GM23338 (cell line): ENCODE data around the gene UQCC3. TPM values are rescaled to one million over a fixed set of nuclear protein-coding genes. Genes with fewer than 3 reads are reported as not detected.

ENCODE experiments used
- ATAC-seq: fragments of 200-7000 bp; cut with Tn5 transposase; 3 replicates; pipeline ENCODE4 v1.9.1; 2020
- DNase-seq: peaks from one replicate; pipeline ENCODE4 v3.0.0-alpha.2; 2015; ENCODE audit warnings: low spot score
- H2AFZ ChIP-seq: fragments of 200-600 bp; sonication (generic); 2 replicates; pipeline ENCODE4 v1.8.0; 2016; ENCODE audit warnings: antibody characterized with exemption, mild to moderate bottlenecking, moderate library complexity
- H3F3A ChIP-seq: fragments of 200-600 bp; sonication (generic); replicated peaks from 2 replicates; pipeline ENCODE4 v1.8.0; 2017; ENCODE audit warnings: antibody characterized with exemption, mixed run types, low read depth
- H3K27ac ChIP-seq: fragments of 200-600 bp; sonication (generic); 2 replicates; pipeline ENCODE4 v1.6.1; 2016; ENCODE audit warnings: low read depth
- H3K27me3 ChIP-seq: fragments of 200-600 bp; sonication (generic); 2 replicates; pipeline ENCODE4 v1.8.0; 2016; ENCODE audit warnings: mild to moderate bottlenecking, mixed run types, moderate library complexity; ENCODE audit not compliant: insufficient read depth
- H3K36me3 ChIP-seq: fragments of 200-600 bp; sonication (generic); 2 replicates; pipeline ENCODE4 v1.8.0; 2016; ENCODE audit warnings: mild to moderate bottlenecking; ENCODE audit not compliant: insufficient read depth
- H3K4me1 ChIP-seq: fragments of 200-600 bp; sonication (generic); 2 replicates; pipeline ENCODE4 v1.8.0; 2016; ENCODE audit warnings: mild to moderate bottlenecking, moderate library complexity; ENCODE audit not compliant: insufficient read depth
- H3K4me2 ChIP-seq: fragments of 200-600 bp; sonication (generic); 2 replicates; pipeline ENCODE4 v1.7.1; 2017; ENCODE audit warnings: mixed run types
- H3K4me3 ChIP-seq: fragments of 200-600 bp; sonication (generic); 2 replicates; pipeline ENCODE4 v1.6.1; 2016; ENCODE audit warnings: mixed run types
- H3K79me2 ChIP-seq: fragments of 200-600 bp; sonication (generic); replicated peaks from 2 replicates; pipeline ENCODE4 v1.8.0; 2017; ENCODE audit warnings: mild to moderate bottlenecking; ENCODE audit not compliant: insufficient read depth
- H3K9me2 ChIP-seq: fragments of 200-600 bp; sonication (generic); 2 replicates; pipeline ENCODE4 v1.8.0; 2017; ENCODE audit not compliant: insufficient read depth
- H4K20me1 ChIP-seq: fragments of 200-600 bp; sonication (generic); replicated peaks from 2 replicates; pipeline ENCODE4 v1.8.0; 2017; ENCODE audit warnings: mild to moderate bottlenecking; ENCODE audit not compliant: insufficient read depth
- H3K27ac Mint-ChIP-seq: 2 replicates; pipeline ENCODE4 v1.8.0; 2020; ENCODE audit warnings: inconsistent platforms, mild to moderate bottlenecking, moderate library complexity, mixed read lengths
- H3K27me3 Mint-ChIP-seq: 3 replicates; pipeline ENCODE4 v1.8.0; 2022; ENCODE audit warnings: low read depth, mild to moderate bottlenecking, moderate library complexity, mixed read lengths, inconsistent platforms; ENCODE audit not compliant: insufficient read depth, poor library complexity
- H3K36me3 Mint-ChIP-seq: 3 replicates; pipeline ENCODE4 v1.8.0; 2021; ENCODE audit warnings: low read depth, mild to moderate bottlenecking, inconsistent platforms, moderate library complexity, mixed read lengths
- H3K4me1 Mint-ChIP-seq: 3 replicates; pipeline ENCODE4 v1.8.0; 2020; ENCODE audit warnings: mild to moderate bottlenecking, inconsistent platforms, mixed read lengths
- H3K4me3 Mint-ChIP-seq: 3 replicates; pipeline ENCODE4 v1.8.0; 2021; ENCODE audit warnings: moderate library complexity, mild to moderate bottlenecking, inconsistent platforms, mixed read lengths
- H3K9me3 Mint-ChIP-seq: 3 replicates; pipeline ENCODE4 v1.8.0; 2020; ENCODE audit warnings: moderate library complexity, mild to moderate bottlenecking, inconsistent platforms, mixed read lengths
- CREB1 ChIP-seq: fragments of 250-450 bp; sonication (Bioruptor Pico); IDR thresholded peaks from 2 replicates; pipeline ENCODE4 v1.5.0; 2020; ENCODE audit warnings: low read depth, mild to moderate bottlenecking, moderate library complexity
- EZH2 ChIP-seq: fragments of 200-600 bp; sonication (generic); IDR thresholded peaks from one replicate; pipeline ENCODE4 v1.8.0; 2017; ENCODE audit warnings: antibody characterized with exemption, mild to moderate bottlenecking, low read depth; ENCODE audit not compliant: unreplicated experiment
- POLR2AphosphoS5 ChIP-seq: IDR thresholded peaks from 2 replicates; pipeline ENCODE4 v1.6.1; 2016; ENCODE audit warnings: antibody characterized with exemption, low read depth
- STAT1 ChIP-seq: IDR thresholded peaks from one replicate; pipeline ENCODE4 v1.6.1; 2016; ENCODE audit warnings: antibody characterized with exemption; ENCODE audit not compliant: unreplicated experiment
- ZNF114 ChIP-seq: fragments of 250-450 bp; sonication (Bioruptor Pico); IDR thresholded peaks from 2 replicates; pipeline ENCODE4 v1.5.0; 2020; ENCODE audit warnings: mild to moderate bottlenecking, moderate library complexity
- ZNF462 ChIP-seq: fragments of 250-450 bp; sonication (Bioruptor Pico); IDR thresholded peaks from 2 replicates; pipeline ENCODE4 v1.5.0; 2020; ENCODE audit warnings: mild to moderate bottlenecking, moderate library complexity
- polyA plus RNA-seq: library from polyadenylated mRNA; unstranded; fragments of >200 nt; fragmentation: Nextera tagmentation; extraction: Ambion mirVana; gene quantifications from 2 replicates; pipeline ENCODE4 v1.2.1, GENCODE V29; 2016
- total RNA-seq: library from RNA; depleted of rRNA; stranded (reverse); fragments of >200 nt; shearing (Covaris generic); gene quantifications from 2 replicates; pipeline ENCODE4 v1.2.3, GENCODE V29; 2014

UQCC3 gene
- total and polyA plus RNA-seq, 2 experiments from 2014 or later, result 13.0 to 54.7 TPM

DNA sequence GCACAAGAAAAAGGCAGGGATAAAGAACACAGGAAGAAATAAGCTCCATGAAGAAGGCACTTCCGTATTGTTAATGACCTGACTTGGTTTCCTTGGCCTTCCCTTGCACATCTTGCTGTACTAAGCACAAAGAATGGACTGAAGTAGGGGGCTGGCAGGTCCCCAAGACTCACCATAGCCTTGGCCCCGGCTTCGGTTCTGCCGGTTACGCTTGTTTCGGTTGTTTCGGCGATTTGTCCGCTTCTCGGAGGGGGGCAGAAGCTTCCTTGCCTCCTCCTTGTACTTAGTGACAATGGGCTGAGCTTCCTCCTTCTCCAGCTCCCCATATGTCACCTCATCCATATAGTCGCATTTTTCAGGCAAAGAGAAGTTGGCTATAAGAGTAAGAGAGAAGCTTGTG, 45.3 kb downstream of the UQCC3 start (continued):
- TF ChIP-seq ZNF462 (no peak), ZNF114 (CRISPR knock-in tag) (no peak), CREB1 (CRISPR knock-in tag) (no peak)

DNA sequence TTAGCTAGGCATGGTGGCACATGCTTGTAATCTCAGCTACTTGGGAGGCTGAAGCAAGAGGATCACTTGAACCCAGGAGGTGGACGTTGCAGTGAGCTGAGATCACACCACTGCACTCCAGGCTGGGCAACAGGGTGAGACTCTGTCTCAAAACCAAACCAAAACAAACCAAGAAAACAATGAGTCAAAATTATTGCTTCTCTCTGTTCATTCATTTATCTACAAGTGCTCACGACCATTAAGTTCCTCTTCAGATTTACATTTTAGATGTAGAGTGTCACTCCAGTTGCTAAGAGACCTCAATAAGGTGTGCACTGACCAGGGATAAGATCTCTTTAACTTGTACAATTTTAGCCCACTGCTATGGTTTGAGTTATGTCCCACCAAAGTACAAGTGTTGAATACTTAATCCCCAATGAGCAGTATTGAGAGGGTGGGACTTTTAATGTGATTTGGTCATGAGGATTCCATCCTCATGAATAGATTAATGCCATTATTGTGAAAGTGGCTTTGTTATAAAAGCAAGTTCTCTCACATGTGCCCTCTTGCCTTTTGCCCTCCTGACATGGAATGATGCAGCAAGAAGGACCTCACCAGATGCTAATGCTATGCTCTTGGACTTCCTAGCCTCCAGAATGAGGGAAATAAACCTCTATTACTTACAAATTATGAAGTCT, 48.0 kb downstream of the UQCC3 start:
- H2AFZ ChIP-seq, result no peak overlapping the region
- H4K20me1 ChIP-seq, result peaks cover 42% of the 10 kb centered on the region
- H3F3A ChIP-seq, result peaks cover 63% of the 10 kb centered on the region
- peaks cover 35% of the 10 kb centered on the region for H3K4me1 Mint-ChIP-seq
- no peak for ATAC-seq
- H3K36me3 ChIP-seq, result peaks cover 91% of the 10 kb centered on the region
- peaks cover 1% of the 10 kb centered on the region for H3K4me1 ChIP-seq
- DNase-seq, result no peak
- no peak overlapping the region for H3K4me3 ChIP-seq
- H3K4me3 Mint-ChIP-seq, result no peak overlapping the region; the same call in 2 of the 3 replicates
- TF ChIP-seq POLR2AphosphoS5 (no peak), EZH2 (no peak), STAT1 (no peak)
- H3K27me3 ChIP-seq, result no peaks in the 10 kb centered on the region
- H3K27ac ChIP-seq, result no peak overlapping the region
- no peaks in the 10 kb centered on the region for H3K9me2 ChIP-seq
- H3K27me3 Mint-ChIP-seq, result peaks cover 2% of the 10 kb centered on the region
- H3K9me3 Mint-ChIP-seq, result no peaks in the 10 kb centered on the region
- peaks cover 57% of the 10 kb centered on the region for H3K79me2 ChIP-seq
- H3K4me2 ChIP-seq, result no peak overlapping the region
- H3K27ac Mint-ChIP-seq, result no peak overlapping the region
- H3K36me3 Mint-ChIP-seq, result peaks cover 98% of the 10 kb centered on the region
